Tibial nerve (tissue), 4 donors: Measurements from ENCODE around the gene TENM3.

Source experiments
- CTCF ChIP-seq, 5 experiments: fragments of 200-600 bp in 3 of 5; fragments of 450-650 bp in 2 of 5; sonication (generic) in 3 of 5; IDR thresholded peaks; one replicate each; pipeline ENCODE4 v1.5.1; 2016 to 2019; ENCODE audit warnings: antibody characterized with exemption in 5 of 5, mild to moderate bottlenecking in 3 of 5, moderate library complexity in 2 of 5
- EP300 ChIP-seq, 2 donors: sonication (generic); formaldehyde crosslinking; IDR thresholded peaks; one replicate each; pipeline ENCODE4 v1.6.1; 2017; ENCODE audit warnings: antibody characterized with exemption in 2 of 2, mild to moderate bottlenecking in 1 of 2
- POLR2A ChIP-seq, 2 donors: fragments of 450-650 bp; IDR thresholded peaks; one replicate each; pipeline ENCODE4 v1.6.1; 2017; ENCODE audit warnings: antibody characterized with exemption in 2 of 2, mild to moderate bottlenecking in 2 of 2, moderate library complexity in 2 of 2

- no peak for TF ChIP-seq CTCF (IDR thresholded peaks at IDR 0.05)
- no peak for TF ChIP-seq EP300 (IDR thresholded peaks at IDR 0.05)
- no peak for TF ChIP-seq POLR2A (IDR thresholded peaks at IDR 0.05)
Measured at GRCh38 chr4:182768838-182769237, 525.6 kb downstream of the TENM3 start.
